ENCODE results near the gene DCD. TPM values are rescaled to one million over a fixed set of nuclear protein-coding genes. Genes with fewer than 3 reads are reported as not detected.
"Not testable (repeated sequence)": the region's sequence is repeated elsewhere in the genome, so short reads cannot be mapped to it uniquely, and the experiment has no call there.

Gene DCD
- total RNA-seq, 2 experiments from 2014 or later, result not detected

GRCh38 chr12:54667945-54668344 is 19.8 kb upstream of the DCD start:
- Mint-ChIP-seq H3K27ac (no peak overlapping the region), H3K27me3 (peaks cover 25% of the 10 kb centered on the region), H3K4me1 (no peaks in the 10 kb centered on the region), H3K4me3 (no peak overlapping the region), H3K36me3 (ENCODE audit: low read depth) (no peaks in the 10 kb centered on the region), H3K9me3 (ENCODE audit: low read depth) (no peaks in the 10 kb centered on the region)
- DNase-seq (no peak), ATAC-seq (no peak)
- CTCF ChIA-PET, result no interaction called here
- POLR2A ChIA-PET, result no interaction called here
- intact Hi-C loops (cut with DNase I, micrococcal nuclease), result no loop called here

GRCh38 chr12:54666008-54666407 is 17.8 kb upstream of the DCD start:
- DNase-seq, result no peak
- ChIA-PET CTCF (no interaction called here), POLR2A (no interaction called here)
- no peak overlapping the region for H3K4me3 Mint-ChIP-seq
- H3K9me3 Mint-ChIP-seq (ENCODE audit: low read depth), result no peaks in the 10 kb centered on the region
- no peaks in the 10 kb centered on the region for H3K36me3 Mint-ChIP-seq (ENCODE audit: low read depth)
- intact Hi-C loops (cut with DNase I, micrococcal nuclease), result no loop called here
- peaks cover 21% of the 10 kb centered on the region for H3K27me3 Mint-ChIP-seq
- no peak overlapping the region for H3K27ac Mint-ChIP-seq
- no peak for ATAC-seq
- H3K4me1 Mint-ChIP-seq, result no peaks in the 10 kb centered on the region

DNA sequence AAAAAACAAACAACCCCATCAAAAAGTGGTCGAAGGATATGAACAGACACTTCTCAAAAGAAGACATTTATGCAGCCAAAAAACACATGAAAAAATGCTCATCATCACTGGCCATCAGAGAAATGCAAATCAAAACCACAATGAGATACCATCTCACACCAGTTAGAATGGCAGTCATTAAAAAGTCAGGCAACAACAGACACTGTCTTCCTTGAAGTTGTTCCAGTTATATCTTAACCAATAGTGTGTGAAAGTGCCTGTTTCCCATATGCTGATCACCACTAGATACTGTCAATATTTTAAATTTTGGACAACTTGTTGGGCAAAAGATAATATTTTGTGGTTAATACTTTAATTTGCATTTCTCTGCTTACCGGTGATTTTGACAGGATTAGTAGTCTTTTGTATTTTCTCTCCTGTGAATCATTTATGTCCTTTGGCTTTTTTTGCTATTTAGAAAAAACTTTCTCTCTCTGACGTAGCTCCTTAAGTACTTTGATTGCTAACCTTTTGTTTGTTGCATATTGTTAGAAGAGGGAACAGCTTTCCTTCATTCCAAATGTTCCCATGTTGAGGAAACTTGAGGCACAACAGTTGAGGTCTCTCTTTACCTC is 17.0 kb upstream of the DCD start:
- H3K9me3 Mint-ChIP-seq (ENCODE audit: low read depth); H3K4me3 Mint-ChIP-seq; CTCF ChIA-PET; H3K36me3 Mint-ChIP-seq (ENCODE audit: low read depth); POLR2A ChIA-PET; ATAC-seq; DNase-seq; H3K27ac Mint-ChIP-seq; H3K4me1 Mint-ChIP-seq; intact Hi-C loops (cut with DNase I, micrococcal nuclease): not testable (repeated sequence)
- H3K27me3 Mint-ChIP-seq, result peaks cover 15% of the 10 kb centered on the region

GRCh38 chr12:54663603-54664002 is 15.4 kb upstream of the DCD start:
- POLR2A ChIA-PET, result no interaction called here
- no peak overlapping the region for H3K27ac Mint-ChIP-seq
- no peak for DNase-seq
- ATAC-seq, result no peak
- no peaks in the 10 kb centered on the region for H3K4me1 Mint-ChIP-seq
- no peaks in the 10 kb centered on the region for H3K36me3 Mint-ChIP-seq (ENCODE audit: low read depth)
- intact Hi-C loops (cut with DNase I, micrococcal nuclease), result no loop called here
- H3K27me3 Mint-ChIP-seq, result peaks cover 15% of the 10 kb centered on the region
- no peak overlapping the region for H3K4me3 Mint-ChIP-seq
- no peaks in the 10 kb centered on the region for H3K9me3 Mint-ChIP-seq (ENCODE audit: low read depth)
- CTCF ChIA-PET, result interaction anchor here (1.0 to 1.3 kb wide), 3 partner anchors 8 to 84 kb away, joined by 3 read pairs; no protein-coding TSS in a partner anchor

DNA sequence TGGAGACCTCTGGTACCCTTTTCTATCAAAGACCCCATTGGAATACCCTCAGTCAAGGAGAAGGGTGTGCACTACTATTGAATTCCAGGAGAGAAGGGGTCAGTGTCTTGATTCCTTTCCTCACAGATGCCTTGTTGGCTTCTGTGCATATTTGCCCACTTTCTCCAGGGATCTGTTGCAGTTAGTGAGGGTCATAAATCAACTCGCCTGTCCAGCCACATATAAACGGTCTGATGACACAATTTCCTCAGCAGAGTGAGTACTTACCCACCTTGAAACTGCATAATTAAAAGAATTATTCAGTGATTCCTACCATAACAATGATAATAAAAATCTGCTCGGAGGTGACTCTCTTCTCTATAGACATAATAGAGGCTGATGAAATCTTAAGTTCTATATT is 13.9 kb upstream of the DCD start:
- intact Hi-C loops (cut with DNase I, micrococcal nuclease), result no loop called here
- no peak overlapping the region for H3K4me3 Mint-ChIP-seq
- ChIA-PET CTCF (interaction anchor here (1.2 kb wide), 1 partner anchor 69 kb away, joined by 3 read pairs; no protein-coding TSS in a partner anchor), POLR2A (no interaction called here)
- no peaks in the 10 kb centered on the region for H3K4me1 Mint-ChIP-seq
- no peak for DNase-seq
- peaks cover 18% of the 10 kb centered on the region for H3K27me3 Mint-ChIP-seq
- H3K36me3 Mint-ChIP-seq (ENCODE audit: low read depth), result no peaks in the 10 kb centered on the region
- no peak for ATAC-seq
- H3K9me3 Mint-ChIP-seq (ENCODE audit: low read depth), result no peaks in the 10 kb centered on the region
- H3K27ac Mint-ChIP-seq, result no peak overlapping the region

DNA sequence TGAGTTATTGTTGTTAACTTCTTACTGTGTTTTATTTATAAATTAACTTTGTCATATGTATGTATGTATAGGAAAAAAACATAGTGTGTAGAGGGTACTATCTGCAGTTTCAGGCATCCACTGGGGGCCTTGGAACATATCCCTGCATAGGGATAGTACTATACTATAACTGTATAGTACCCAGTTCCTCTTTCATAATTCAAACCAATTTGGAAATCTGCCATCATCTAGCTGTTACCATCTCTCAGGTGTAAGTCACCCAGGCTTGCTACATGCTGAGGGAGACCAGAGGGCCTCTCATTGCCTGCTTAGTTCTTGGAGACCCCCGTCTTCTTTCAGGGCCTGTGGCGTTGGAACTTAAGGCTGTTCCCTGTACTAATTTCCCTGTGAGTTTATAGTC is 12.9 kb upstream of the DCD start:
- no peak overlapping the region for H3K27ac Mint-ChIP-seq
- no peaks in the 10 kb centered on the region for H3K36me3 Mint-ChIP-seq (ENCODE audit: low read depth)
- intact Hi-C loops (cut with DNase I, micrococcal nuclease), result no loop called here
- CTCF ChIA-PET, result no interaction called here
- POLR2A ChIA-PET, result no interaction called here
- H3K4me1 Mint-ChIP-seq, result no peaks in the 10 kb centered on the region
- no peaks in the 10 kb centered on the region for H3K9me3 Mint-ChIP-seq (ENCODE audit: low read depth)
- ATAC-seq (no peak), DNase-seq (no peak)
- no peak overlapping the region for H3K4me3 Mint-ChIP-seq
- peaks cover 18% of the 10 kb centered on the region for H3K27me3 Mint-ChIP-seq

DNA sequence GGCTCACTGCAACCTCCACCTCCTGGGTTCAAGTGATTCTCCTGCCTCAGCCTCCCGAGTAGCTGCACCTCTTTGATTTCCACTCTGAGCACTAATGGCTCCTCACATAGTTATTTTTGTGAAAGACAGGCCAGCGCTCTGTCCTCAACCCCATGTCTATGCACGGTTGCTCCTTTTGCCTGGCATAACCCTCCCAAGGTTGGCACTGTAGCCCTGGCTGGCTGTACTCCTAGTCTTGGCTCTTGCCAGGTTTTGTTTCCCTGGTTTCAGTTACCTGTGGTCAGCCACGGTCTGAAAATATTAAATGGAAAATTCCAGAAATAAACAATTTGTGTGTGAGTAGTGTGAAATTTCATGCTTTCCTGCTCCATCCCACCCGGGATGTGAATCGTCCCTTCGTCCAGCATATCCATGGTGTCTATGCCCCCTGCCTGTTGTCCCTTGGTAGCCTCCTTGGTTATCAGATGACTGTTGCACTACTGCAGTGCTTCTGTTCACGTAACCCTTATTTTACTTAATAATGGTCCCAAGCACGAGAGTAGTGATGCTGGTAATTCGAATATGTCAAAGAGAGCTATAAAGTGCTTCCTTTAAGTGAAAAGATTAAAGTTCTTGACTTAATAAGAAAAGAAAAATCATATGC is 12.3 kb upstream of the DCD start:
- ChIA-PET CTCF (interaction anchor here (1.1 to 2.4 kb wide), 2 partner anchors 14 to 373 kb away, joined by 4 to 11 read pairs; no protein-coding TSS in a partner anchor), POLR2A (no interaction called here)
- no peaks in the 10 kb centered on the region for H3K4me1 Mint-ChIP-seq
- intact Hi-C loops (cut with DNase I, micrococcal nuclease), result no loop called here
- no peak overlapping the region for H3K27ac Mint-ChIP-seq
- no peak overlapping the region for H3K4me3 Mint-ChIP-seq
- H3K36me3 Mint-ChIP-seq (ENCODE audit: low read depth), result no peaks in the 10 kb centered on the region
- DNase-seq, result no peak
- peaks cover 19% of the 10 kb centered on the region for H3K27me3 Mint-ChIP-seq
- H3K9me3 Mint-ChIP-seq (ENCODE audit: low read depth), result no peaks in the 10 kb centered on the region
- ATAC-seq, result no peak

- H3K9me3 Mint-ChIP-seq (ENCODE audit: low read depth), result no peaks in the 10 kb centered on the region
- DNase-seq (peak; percentile 73), ATAC-seq (peak; percentile 78)
- CTCF ChIA-PET, result interaction anchor here (0.6 to 2.4 kb wide), 25 partner anchors 9 to 1379 kb away, joined by 3 to 11 read pairs (median 4); no protein-coding TSS in a partner anchor
- H3K4me1 Mint-ChIP-seq, result no peaks in the 10 kb centered on the region
- no peak overlapping the region for H3K4me3 Mint-ChIP-seq
- no peak overlapping the region for H3K27ac Mint-ChIP-seq
- no peaks in the 10 kb centered on the region for H3K36me3 Mint-ChIP-seq (ENCODE audit: low read depth)
- POLR2A ChIA-PET, result no interaction called here
- intact Hi-C loops (cut with DNase I, micrococcal nuclease), result no loop called here
- peaks cover 16% of the 10 kb centered on the region for H3K27me3 Mint-ChIP-seq
Measured at GRCh38 chr12:54658306-54659264, 10.4 kb upstream of the DCD start.

GRCh38 chr12:54657105-54657607 is 9.0 kb upstream of the DCD start:
- intact Hi-C loops (cut with DNase I, micrococcal nuclease), result no loop called here
- no peak overlapping the region for H3K4me3 Mint-ChIP-seq
- POLR2A ChIA-PET, result no interaction called here
- ATAC-seq (no peak), DNase-seq (no peak)
- no peaks in the 10 kb centered on the region for H3K4me1 Mint-ChIP-seq
- H3K27ac Mint-ChIP-seq, result no peak overlapping the region
- H3K27me3 Mint-ChIP-seq, result peaks cover 20% of the 10 kb centered on the region
- no peaks in the 10 kb centered on the region for H3K9me3 Mint-ChIP-seq (ENCODE audit: low read depth)
- CTCF ChIA-PET, result interaction anchor here (0.8 to 1.1 kb wide), 2 partner anchors 13 to 90 kb away, joined by 3 read pairs; no protein-coding TSS in a partner anchor
- H3K36me3 Mint-ChIP-seq (ENCODE audit: low read depth), result no peaks in the 10 kb centered on the region

DNA sequence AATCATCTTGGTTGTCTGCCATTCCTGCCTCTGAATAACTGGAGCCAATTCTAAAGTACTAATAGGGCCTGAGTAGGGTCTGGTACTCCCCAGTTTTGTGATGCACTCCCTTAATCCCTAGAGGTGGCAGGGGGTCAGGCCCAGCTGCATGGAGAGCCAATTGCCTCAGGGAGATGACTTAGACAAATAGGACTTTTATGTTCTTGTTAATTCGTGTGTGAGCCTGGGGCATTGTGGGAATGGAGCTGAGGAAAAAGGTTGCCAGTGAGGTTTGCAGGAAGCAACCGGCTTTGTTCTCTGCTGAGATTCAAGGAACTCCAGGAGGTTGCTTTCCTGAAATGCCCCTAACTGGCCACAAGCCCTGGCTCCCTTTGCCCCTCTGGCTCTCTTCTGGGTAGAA is 6.8 kb upstream of the DCD start:
- H3K27me3 Mint-ChIP-seq, result peaks cover 20% of the 10 kb centered on the region
- intact Hi-C loops (cut with DNase I, micrococcal nuclease), result no loop called here
- no peak overlapping the region for H3K4me3 Mint-ChIP-seq
- H3K9me3 Mint-ChIP-seq (ENCODE audit: low read depth), result no peaks in the 10 kb centered on the region
- no peaks in the 10 kb centered on the region for H3K4me1 Mint-ChIP-seq
- DNase-seq (no peak), ATAC-seq (no peak)
- ChIA-PET CTCF (interaction anchor here (0.5 to 2.0 kb wide), 5 partner anchors 16 to 359 kb away, joined by 3 to 6 read pairs (median 4); no protein-coding TSS in a partner anchor), POLR2A (no interaction called here)
- H3K27ac Mint-ChIP-seq, result no peak overlapping the region
- no peaks in the 10 kb centered on the region for H3K36me3 Mint-ChIP-seq (ENCODE audit: low read depth)

DNA sequence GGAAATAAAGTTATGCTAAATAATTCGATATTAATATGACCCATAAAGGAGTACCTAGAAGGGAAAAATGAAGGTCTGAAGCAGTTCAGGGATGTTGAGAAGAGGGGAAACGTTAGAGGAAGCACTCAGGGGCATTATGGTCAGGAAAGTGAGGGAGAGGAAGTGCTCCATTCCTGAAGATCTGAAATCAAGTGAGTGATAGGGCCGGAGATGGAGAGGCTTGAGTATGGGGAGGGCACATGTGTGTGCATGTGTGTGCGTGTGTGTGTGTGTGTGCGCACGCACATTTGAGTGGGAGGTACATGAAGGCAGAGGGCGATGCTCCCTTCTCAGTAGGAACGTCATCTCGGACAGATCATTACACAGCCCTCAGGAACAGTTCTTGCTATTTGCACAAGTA is 4.9 kb upstream of the DCD start:
- POLR2A ChIA-PET, result no interaction called here
- intact Hi-C loops (cut with DNase I, micrococcal nuclease), result no loop called here
- H3K27me3 Mint-ChIP-seq, result peaks cover 11% of the 10 kb centered on the region
- no peaks in the 10 kb centered on the region for H3K9me3 Mint-ChIP-seq (ENCODE audit: low read depth)
- H3K4me1 Mint-ChIP-seq, result no peaks in the 10 kb centered on the region
- no peak overlapping the region for H3K4me3 Mint-ChIP-seq
- no peaks in the 10 kb centered on the region for H3K36me3 Mint-ChIP-seq (ENCODE audit: low read depth)
- CTCF ChIA-PET, result interaction anchor here (0.6 kb wide), 1 partner anchor 62 kb away, joined by 3 read pairs; no protein-coding TSS in a partner anchor
- no peak for DNase-seq
- H3K27ac Mint-ChIP-seq, result no peak overlapping the region
- ATAC-seq, result no peak
